IMR-90 (cell line): ENCODE measurements around the gene CCDC27. TPM values are rescaled to one million over a fixed set of nuclear protein-coding genes. Genes with fewer than 3 reads are reported as not detected.

Experiments
- ATAC-seq: fragments of 200-7000 bp; cut with Tn5 transposase; 2 replicates; pipeline ENCODE4 v1.9.1; 2020; ENCODE audit warnings: low read depth, mild to moderate bottlenecking, moderate library complexity
- BruUV-seq: library from RNA; stranded (reverse); fragments of 400-500 nt; replicated peaks from 2 replicates; lab custom pipeline; 2021; lab: Mats Ljungman, UMichigan
- CTCF ChIA-PET: fragments of 300-600 bp; formaldehyde crosslinking; extraction: SDS; loops from one replicate; lab custom pipeline; 2021; ENCODE audit warnings: antibody characterized with exemption; lab: Yijun Ruan, JAX
- POLR2A ChIA-PET: fragments of 300-600 bp; sonication (Branson Sonifier 250); formaldehyde crosslinking; loops from one replicate; lab custom pipeline; 2022; ENCODE audit warnings: antibody characterized with exemption; ENCODE audit not compliant: unreplicated experiment; lab: Charles Lee
- DNase-seq: peaks from one replicate; pipeline ENCODE4 v3.0.0; 2013
- H2AFZ ChIP-seq: replicated peaks from 2 replicates; pipeline ENCODE3; 2013; ENCODE audit warnings: low read length, mild to moderate bottlenecking; ENCODE audit not compliant: poor library complexity
- H2AK5ac ChIP-seq: 2 replicates; pipeline ENCODE4 v1.6.1; 2013; ENCODE audit warnings: low read depth, low read length, inconsistent platforms
- H2AK9ac ChIP-seq: replicated peaks from 2 replicates; pipeline ENCODE3; 2013; ENCODE audit warnings: mild to moderate bottlenecking, low read depth, low read length, moderate library complexity; ENCODE audit not compliant: poor library complexity
- H2BK120ac ChIP-seq: 2 replicates; pipeline ENCODE4 v1.6.1; 2013; ENCODE audit warnings: low read depth, low read length, inconsistent platforms
- H2BK15ac ChIP-seq: 3 replicates; pipeline ENCODE4 v1.6.1; 2013; ENCODE audit warnings: low read depth, low read length, inconsistent platforms
- H2BK20ac ChIP-seq: 2 replicates; pipeline ENCODE4 v1.6.1; 2013; ENCODE audit warnings: low read depth, mild to moderate bottlenecking, inconsistent platforms, low read length, moderate library complexity
- H2BK5ac ChIP-seq: 2 replicates; pipeline ENCODE4 v1.6.1; 2013; ENCODE audit warnings: mild to moderate bottlenecking, low read depth, low read length, inconsistent platforms; ENCODE audit not compliant: poor library complexity, severe bottlenecking
- H3K14ac ChIP-seq: replicated peaks from 2 replicates; pipeline ENCODE4 v1.6.1; 2013; ENCODE audit warnings: low read depth, low read length, inconsistent platforms
- H3K18ac ChIP-seq: 2 replicates; pipeline ENCODE4 v1.6.1; 2013; ENCODE audit warnings: low read depth, low read length, control low read depth
- H3K23ac ChIP-seq: 2 replicates; pipeline ENCODE4 v1.6.1; 2013; ENCODE audit warnings: low read depth, low read length, inconsistent platforms
- H3K27ac ChIP-seq: 2 replicates; pipeline ENCODE4 v1.5.1; 2013; ENCODE audit warnings: mild to moderate bottlenecking, control low read depth, low read length; ENCODE audit not compliant: insufficient read depth
- H3K27me3 ChIP-seq: 2 replicates; pipeline ENCODE4 v1.6.1; 2013; ENCODE audit warnings: low read length; ENCODE audit not compliant: control insufficient read depth, insufficient read depth
- H3K36me3 ChIP-seq: 2 replicates; pipeline ENCODE4 v1.6.1; 2013; ENCODE audit warnings: low read length, mixed read lengths; ENCODE audit not compliant: control insufficient read depth, insufficient read depth
- H3K4ac ChIP-seq: 2 replicates; pipeline ENCODE4 v1.6.1; 2013; ENCODE audit warnings: low read depth, low read length, inconsistent platforms
- H3K4me1 ChIP-seq: 2 replicates; pipeline ENCODE4 v1.6.1; 2013; ENCODE audit warnings: low read length, mixed read lengths; ENCODE audit not compliant: control insufficient read depth, insufficient read depth
- H3K4me2 ChIP-seq: 2 replicates; pipeline ENCODE4 v1.6.1; 2013; ENCODE audit warnings: low read depth, mild to moderate bottlenecking, control low read depth, low read length, moderate library complexity
- H3K4me3 ChIP-seq: 2 replicates; pipeline ENCODE4 v1.5.1; 2013; ENCODE audit warnings: low read depth, mild to moderate bottlenecking, control low read depth, low read length, moderate library complexity; ENCODE audit not compliant: insufficient read depth
- H3K56ac ChIP-seq: 2 replicates; pipeline ENCODE4 v1.6.1; 2013; ENCODE audit warnings: low read length, inconsistent platforms; ENCODE audit not compliant: insufficient read depth; ENCODE audit errors: extremely low read depth
- H3K79me1 ChIP-seq, 2 experiments: 2 replicates each; pipeline ENCODE4 v1.6.1; 2013; ENCODE audit warnings: low read length in 2 of 2, inconsistent platforms in 1 of 2, low read depth in 1 of 2
- H3K9ac ChIP-seq: 2 replicates; pipeline ENCODE4 v1.6.1; 2013; ENCODE audit warnings: low read depth, low read length, control low read depth
- H3K9me1 ChIP-seq: 2 replicates; pipeline ENCODE4 v1.6.1; 2013; ENCODE audit warnings: low read length, inconsistent platforms; ENCODE audit not compliant: insufficient read depth
- H3K9me3 ChIP-seq: 2 replicates; pipeline ENCODE4 v1.6.1; 2013; ENCODE audit warnings: low read length; ENCODE audit not compliant: control insufficient read depth, insufficient read depth
- H4K20me1 ChIP-seq: 2 replicates; pipeline ENCODE4 v1.6.1; 2013; ENCODE audit warnings: low read length, inconsistent platforms; ENCODE audit not compliant: insufficient read depth
- H4K5ac ChIP-seq: 2 replicates; pipeline ENCODE4 v1.6.1; 2013; ENCODE audit warnings: mild to moderate bottlenecking, low read depth, low read length, control low read depth
- H4K8ac ChIP-seq, 2 experiments: 2 replicates each; pipeline ENCODE4 v1.6.1; 2013; ENCODE audit warnings: low read depth in 2 of 2, low read length in 2 of 2, control low read depth in 1 of 2, inconsistent platforms in 1 of 2
- H4K91ac ChIP-seq: 2 replicates; pipeline ENCODE4 v1.6.1; 2013; ENCODE audit warnings: low read depth, low read length, inconsistent platforms; ENCODE audit not compliant: insufficient read depth
- BHLHE40 ChIP-seq: fragments of 150-350 bp; IDR thresholded peaks from 2 replicates; pipeline ENCODE4 v1.6.1; 2016; ENCODE audit warnings: mild to moderate bottlenecking, low read depth, low read length
- CEBPB ChIP-seq: IDR thresholded peaks from 2 replicates; pipeline ENCODE4 v1.6.1; 2012; ENCODE audit warnings: low read depth, low read length, improper control_type of control experiment
- CHD1 ChIP-seq: IDR thresholded peaks from 2 replicates; pipeline ENCODE4 v1.6.1; 2012; ENCODE audit warnings: low read depth, low read length, improper control_type of control experiment
- FOS ChIP-seq: fragments of 150-350 bp; IDR thresholded peaks from 2 replicates; pipeline ENCODE4 v1.6.1; 2016; ENCODE audit warnings: low read depth, low read length
- MAFK ChIP-seq: IDR thresholded peaks from 2 replicates; pipeline ENCODE4 v1.6.1; 2012; ENCODE audit warnings: low read depth, low read length, improper control_type of control experiment
- MAZ ChIP-seq: IDR thresholded peaks from 2 replicates; pipeline ENCODE4 v1.6.1; 2012; ENCODE audit warnings: low read depth, mild to moderate bottlenecking, low read length, improper control_type of control experiment, moderate library complexity, borderline replicate concordance
- MXI1 ChIP-seq: IDR thresholded peaks from 2 replicates; pipeline ENCODE4 v1.6.1; 2012; ENCODE audit warnings: low read depth, mild to moderate bottlenecking, low read length, moderate library complexity, borderline replicate concordance
- NFE2L2 ChIP-seq: fragments of 150-350 bp; IDR thresholded peaks from 2 replicates; pipeline ENCODE4 v1.6.1; 2016; ENCODE audit warnings: low read depth, mild to moderate bottlenecking, low read length
- POLR2A ChIP-seq: IDR thresholded peaks from 2 replicates; pipeline ENCODE4 v1.6.1; 2012; ENCODE audit warnings: mild to moderate bottlenecking, low read depth, low read length
- RAD21 ChIP-seq: IDR thresholded peaks from 2 replicates; pipeline ENCODE4 v1.6.1; 2012; ENCODE audit warnings: low read length, improper control_type of control experiment
- RCOR1 ChIP-seq: IDR thresholded peaks from 2 replicates; pipeline ENCODE4 v1.6.1; 2012; ENCODE audit warnings: mild to moderate bottlenecking, low read length, improper control_type of control experiment; ENCODE audit not compliant: insufficient replicate concordance
- RFX5 ChIP-seq: IDR thresholded peaks from 2 replicates; pipeline ENCODE4 v1.8.0; 2012; ENCODE audit warnings: low read depth, mild to moderate bottlenecking, low read length, moderate library complexity
- SMC3 ChIP-seq: fragments of 150-350 bp; IDR thresholded peaks from 2 replicates; pipeline ENCODE4 v1.6.1; 2016; ENCODE audit warnings: low read depth, mild to moderate bottlenecking, antibody characterized with exemption, low read length, moderate library complexity
- WGBS, 2 experiments: methylation state at CpG; one replicate each; pipeline versions ENCODE4 v1.1.5 to v1.1.7; 2013; ENCODE audit warnings: missing lambda C conversion rate in 2 of 2; ENCODE audit not compliant: insufficient read length in 1 of 2; ENCODE audit errors: extremely low coverage in 2 of 2; 5-methylcytosine and 5-hydroxymethylcytosine counted together
- dilution Hi-C: fragments of 300-500 bp; cut with HindIII; formaldehyde crosslinking; loops from one replicate; pipeline ENCODE4 v1.14.3; 2018; ENCODE audit warnings: low sequenced_read_pairs; ENCODE audit not compliant: unreplicated experiment
- in situ Hi-C: fragments of 300-500 bp; cut with MboI; formaldehyde crosslinking; loops from 3 replicates; pipeline ENCODE4 v1.14.3; 2019; ENCODE audit warnings: low sequenced_read_pairs, inconsistent platforms, mixed read lengths
- intact Hi-C: fragments of 100-400 bp; cut with micrococcal nuclease; formaldehyde crosslinking; loops from 2 replicates; pipeline ENCODE4 v1.10.0; 2022
- polyA plus RNA-seq, 3 experiments: library from polyadenylated mRNA; depleted of rRNA; stranded (reverse); fragments of >200 nt; gene quantifications; 2 replicates each; pipeline ENCODE4 v1.2.3, GENCODE V29; 2012; ENCODE audit warnings: low replicate concordance in 1 of 3
- total RNA-seq: library from RNA; depleted of rRNA; stranded (reverse); fragments of >200 nt; gene quantifications from 2 replicates; pipeline ENCODE4 v1.2.3, GENCODE V29; 2012
- TF ChIP-seq, protein P1 (sequence below): conservative IDR thresholded peaks from 2 replicates; pipeline ENCODE4 v1.5.1; 2012; ENCODE audit warnings: mild to moderate bottlenecking, low read depth, low read length, improper control_type of control experiment
- TF ChIP-seq, protein P2 (sequence below): fragments of 150-350 bp; IDR thresholded peaks from 2 replicates; pipeline ENCODE4 v1.6.1; 2017; ENCODE audit warnings: mild to moderate bottlenecking, antibody characterized with exemption, low read length, low read depth
- TF ChIP-seq, protein P3 (sequence below): fragments of 150-350 bp; IDR thresholded peaks from 2 replicates; pipeline ENCODE4 v1.6.1; 2016; ENCODE audit warnings: low read depth, mild to moderate bottlenecking, low read length, moderate library complexity, borderline replicate concordance

Gene CCDC27
- total and polyA plus RNA-seq, 2 of the 4 experiments (the other 2 are of a cell fraction) = not detected

DNA sequence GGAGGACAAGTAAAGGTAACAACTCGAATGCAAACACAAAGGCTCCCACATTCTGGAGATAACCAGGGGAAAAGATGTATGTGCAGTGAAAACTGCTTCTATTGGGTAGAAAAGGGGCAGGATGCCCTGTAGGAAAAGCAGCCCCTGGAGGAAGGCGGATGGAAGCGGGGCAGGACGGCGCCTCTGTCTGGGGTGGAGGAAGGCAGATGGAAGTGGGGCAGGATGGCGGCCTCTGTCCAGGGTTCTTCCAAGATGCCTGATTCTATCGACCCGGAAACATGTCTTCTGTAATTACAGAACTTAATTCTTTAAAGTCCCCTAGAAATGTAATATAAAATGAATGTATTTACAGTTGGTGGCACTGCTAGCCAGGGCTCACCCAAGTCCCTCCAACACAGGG lies 68.1 kb downstream of the CCDC27 start:
- H2BK15ac ChIP-seq = no peak overlapping the region
- ChIA-PET CTCF (no interaction called here), POLR2A (no interaction called here)
- no peak overlapping the region for H2BK120ac ChIP-seq
- H3K4me3 ChIP-seq = no peak overlapping the region
- no peak overlapping the region for H2AK5ac ChIP-seq
- in situ Hi-C loops = no loop called here
- H2BK20ac ChIP-seq = no peak overlapping the region
- H2BK5ac ChIP-seq = no peak overlapping the region
- H3K14ac ChIP-seq = no peak overlapping the region
- ATAC-seq (no peak), DNase-seq (no peak)
- no peaks in the 10 kb centered on the region for H3K27me3 ChIP-seq
- no peak overlapping the region for H3K4me2 ChIP-seq
- no peak overlapping the region for H2AK9ac ChIP-seq
- no peaks in the 10 kb centered on the region for H4K20me1 ChIP-seq
- H3K23ac ChIP-seq = no peak overlapping the region
- dilution Hi-C loops = no loop called here
- H3K9ac ChIP-seq = no peak overlapping the region
- H3K79me1 ChIP-seq = no peaks in the 10 kb centered on the region
- H3K56ac ChIP-seq = no peak overlapping the region
- H3K27ac ChIP-seq = no peak overlapping the region
- no peaks in the 10 kb centered on the region for H3K9me3 ChIP-seq
- no CpG with 5 or more reads among the region's 8 CpGs for WGBS, 2 experiments
- no TSS peak for BruUV-seq
- TF ChIP-seq MXI1 (no peak), RCOR1 (no peak), RFX5 (no peak), FOS (no peak), CEBPB (no peak), NFE2L2 (no peak), POLR2A (no peak), BHLHE40 (no peak), CHD1 (no peak), SMC3 (no peak), RAD21 (no peak), MAFK (no peak), MAZ (no peak)
- TF ChIP-seq, protein P1, sequence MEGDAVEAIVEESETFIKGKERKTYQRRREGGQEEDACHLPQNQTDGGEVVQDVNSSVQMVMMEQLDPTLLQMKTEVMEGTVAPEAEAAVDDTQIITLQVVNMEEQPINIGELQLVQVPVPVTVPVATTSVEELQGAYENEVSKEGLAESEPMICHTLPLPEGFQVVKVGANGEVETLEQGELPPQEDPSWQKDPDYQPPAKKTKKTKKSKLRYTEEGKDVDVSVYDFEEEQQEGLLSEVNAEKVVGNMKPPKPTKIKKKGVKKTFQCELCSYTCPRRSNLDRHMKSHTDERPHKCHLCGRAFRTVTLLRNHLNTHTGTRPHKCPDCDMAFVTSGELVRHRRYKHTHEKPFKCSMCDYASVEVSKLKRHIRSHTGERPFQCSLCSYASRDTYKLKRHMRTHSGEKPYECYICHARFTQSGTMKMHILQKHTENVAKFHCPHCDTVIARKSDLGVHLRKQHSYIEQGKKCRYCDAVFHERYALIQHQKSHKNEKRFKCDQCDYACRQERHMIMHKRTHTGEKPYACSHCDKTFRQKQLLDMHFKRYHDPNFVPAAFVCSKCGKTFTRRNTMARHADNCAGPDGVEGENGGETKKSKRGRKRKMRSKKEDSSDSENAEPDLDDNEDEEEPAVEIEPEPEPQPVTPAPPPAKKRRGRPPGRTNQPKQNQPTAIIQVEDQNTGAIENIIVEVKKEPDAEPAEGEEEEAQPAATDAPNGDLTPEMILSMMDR = no peak
- TF ChIP-seq, protein P2, sequence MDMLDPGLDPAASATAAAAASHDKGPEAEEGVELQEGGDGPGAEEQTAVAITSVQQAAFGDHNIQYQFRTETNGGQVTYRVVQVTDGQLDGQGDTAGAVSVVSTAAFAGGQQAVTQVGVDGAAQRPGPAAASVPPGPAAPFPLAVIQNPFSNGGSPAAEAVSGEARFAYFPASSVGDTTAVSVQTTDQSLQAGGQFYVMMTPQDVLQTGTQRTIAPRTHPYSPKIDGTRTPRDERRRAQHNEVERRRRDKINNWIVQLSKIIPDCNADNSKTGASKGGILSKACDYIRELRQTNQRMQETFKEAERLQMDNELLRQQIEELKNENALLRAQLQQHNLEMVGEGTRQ = no peak
- TF ChIP-seq, protein P3, sequence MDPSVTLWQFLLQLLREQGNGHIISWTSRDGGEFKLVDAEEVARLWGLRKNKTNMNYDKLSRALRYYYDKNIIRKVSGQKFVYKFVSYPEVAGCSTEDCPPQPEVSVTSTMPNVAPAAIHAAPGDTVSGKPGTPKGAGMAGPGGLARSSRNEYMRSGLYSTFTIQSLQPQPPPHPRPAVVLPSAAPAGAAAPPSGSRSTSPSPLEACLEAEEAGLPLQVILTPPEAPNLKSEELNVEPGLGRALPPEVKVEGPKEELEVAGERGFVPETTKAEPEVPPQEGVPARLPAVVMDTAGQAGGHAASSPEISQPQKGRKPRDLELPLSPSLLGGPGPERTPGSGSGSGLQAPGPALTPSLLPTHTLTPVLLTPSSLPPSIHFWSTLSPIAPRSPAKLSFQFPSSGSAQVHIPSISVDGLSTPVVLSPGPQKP = no peak
- H3K4ac ChIP-seq = no peak overlapping the region
- no peak overlapping the region for H4K8ac ChIP-seq
- no peaks in the 10 kb centered on the region for H3K9me1 ChIP-seq
- intact Hi-C loops = no loop called here
- H3K4me1 ChIP-seq = no peaks in the 10 kb centered on the region
- H3K36me3 ChIP-seq = peaks cover 41% of the 10 kb centered on the region
- H4K5ac ChIP-seq = no peak overlapping the region
- H3K18ac ChIP-seq = no peak overlapping the region
- H2AFZ ChIP-seq = no peak overlapping the region
- H4K91ac ChIP-seq = no peak overlapping the region
